Measurements from ENCODE around the gene MYO1H.
A peak's percentile ranks its signal among the peaks of the same experiment; 100 is the strongest.

Gene MYO1H

DNA sequence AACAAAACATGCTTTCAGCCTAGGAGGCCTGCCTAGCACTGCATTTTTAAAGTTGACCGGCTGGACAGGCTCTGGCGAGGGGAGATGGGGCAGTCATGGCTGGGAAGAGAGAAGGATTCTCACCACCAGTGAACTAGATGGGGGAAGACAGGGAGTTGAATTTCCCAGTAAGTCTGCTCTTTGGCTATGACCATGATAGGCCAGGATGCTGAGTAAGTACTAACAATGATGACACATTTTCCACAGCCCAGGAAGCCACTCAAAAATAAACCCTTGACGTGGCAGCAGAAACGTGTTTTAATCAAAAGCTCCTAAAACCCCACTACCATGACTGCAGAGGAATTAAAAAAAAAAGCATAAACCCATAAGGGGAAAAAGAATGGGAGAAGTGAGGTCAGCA is 110.4 kb downstream of the MYO1H start:
- H3K9ac ChIP-seq (ENCODE audit: low read depth in 1 of 2, low read length in 2 of 2), result no peak overlapping the region
- H3K4me1 ChIP-seq (ENCODE audit: control insufficient read depth in 2 of 2, insufficient read depth in 2 of 2, low read length in 2 of 2), result peaks cover 33 to 37% of the 10 kb centered on the region in 2 donors
- no peaks in the 10 kb centered on the region for H3K27me3 ChIP-seq (ENCODE audit: control insufficient read depth in 2 of 2, insufficient read depth in 2 of 2, low read length in 2 of 2)
- H3K27ac ChIP-seq (ENCODE audit: low read depth in 2 of 2, low read length in 2 of 2), result peak overlapping the region; percentile 61 to 93
- peaks cover 55 to 60% of the 10 kb centered on the region in 2 donors for H3K36me3 ChIP-seq (ENCODE audit: control insufficient read depth in 2 of 2, insufficient read depth in 2 of 2, low read length in 2 of 2)
- H3K4me3 ChIP-seq (ENCODE audit: low read length in 2 of 2), result no peak overlapping the region
- no peaks in the 10 kb centered on the region for H3K9me3 ChIP-seq (ENCODE audit: control insufficient read depth in 2 of 2, low read length in 2 of 2)

DNA sequence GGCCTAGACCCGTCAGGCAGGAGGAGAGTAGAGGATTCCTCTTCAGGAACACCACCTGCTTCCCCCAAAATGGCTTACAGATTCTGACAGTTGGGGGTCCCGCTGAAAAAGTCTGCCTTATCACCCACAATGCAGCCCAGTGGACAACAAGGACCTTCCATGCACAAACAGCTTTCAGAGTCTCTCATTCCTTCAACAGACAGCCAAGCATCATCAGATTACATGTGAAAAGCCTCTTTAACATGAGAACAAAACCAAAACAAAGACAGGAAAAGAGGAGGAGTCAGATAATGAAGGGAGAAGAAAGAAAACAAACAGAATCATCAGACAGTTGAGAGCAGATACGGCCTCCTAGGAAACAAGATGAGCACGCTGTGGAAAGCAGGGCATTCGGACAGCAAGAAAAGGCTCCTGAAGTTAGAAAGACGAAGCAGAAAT is 111.1 kb downstream of the MYO1H start:
- no peaks in the 10 kb centered on the region for H3K27me3 ChIP-seq (ENCODE audit: control insufficient read depth in 2 of 2, insufficient read depth in 2 of 2, low read length in 2 of 2)
- no peaks in the 10 kb centered on the region for H3K9me3 ChIP-seq (ENCODE audit: control insufficient read depth in 2 of 2, low read length in 2 of 2)
- H3K27ac ChIP-seq (ENCODE audit: low read depth in 2 of 2, low read length in 2 of 2), result peak overlapping the region; percentile 61 to 93
- H3K4me1 ChIP-seq (ENCODE audit: control insufficient read depth in 2 of 2, insufficient read depth in 2 of 2, low read length in 2 of 2), result peaks cover 40 to 44% of the 10 kb centered on the region in 2 donors
- H3K4me3 ChIP-seq (ENCODE audit: low read length in 2 of 2), result no peak overlapping the region
- H3K9ac ChIP-seq (ENCODE audit: low read depth in 1 of 2, low read length in 2 of 2), result no peak overlapping the region
- peaks cover 48 to 54% of the 10 kb centered on the region in 2 donors for H3K36me3 ChIP-seq (ENCODE audit: control insufficient read depth in 2 of 2, insufficient read depth in 2 of 2, low read length in 2 of 2)

DNA sequence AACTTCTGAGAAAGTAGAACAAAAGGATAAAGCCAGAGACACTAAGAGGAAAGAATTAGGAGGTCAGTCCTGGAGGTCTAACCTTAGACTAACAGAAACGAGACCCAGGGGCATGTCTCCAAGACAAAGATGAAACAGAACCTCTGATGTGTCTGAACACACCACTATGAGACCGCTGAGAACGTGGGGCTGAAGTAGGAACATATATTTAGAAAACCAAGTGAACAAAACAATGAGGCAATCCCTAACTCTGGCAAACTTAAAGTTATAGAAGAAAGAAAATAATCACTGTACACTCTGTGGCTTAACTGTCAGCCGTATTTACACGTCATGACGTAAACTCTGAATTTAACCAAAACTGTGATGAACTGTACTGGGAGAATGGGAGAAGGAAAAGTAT is 111.5 kb downstream of the MYO1H start:
- H3K4me1 ChIP-seq (ENCODE audit: control insufficient read depth in 2 of 2, insufficient read depth in 2 of 2, low read length in 2 of 2), result peaks cover 44 to 48% of the 10 kb centered on the region in 2 donors
- no peak overlapping the region for H3K9ac ChIP-seq (ENCODE audit: low read depth in 1 of 2, low read length in 2 of 2)
- no peaks in the 10 kb centered on the region for H3K27me3 ChIP-seq (ENCODE audit: control insufficient read depth in 2 of 2, insufficient read depth in 2 of 2, low read length in 2 of 2)
- H3K36me3 ChIP-seq (ENCODE audit: control insufficient read depth in 2 of 2, insufficient read depth in 2 of 2, low read length in 2 of 2), result peaks cover 44 to 50% of the 10 kb centered on the region in 2 donors
- no peaks in the 10 kb centered on the region for H3K9me3 ChIP-seq (ENCODE audit: control insufficient read depth in 2 of 2, low read length in 2 of 2)
- peak overlapping the region; percentile 61 to 93 for H3K27ac ChIP-seq (ENCODE audit: low read depth in 2 of 2, low read length in 2 of 2)
- H3K4me3 ChIP-seq (ENCODE audit: low read length in 2 of 2), result no peak overlapping the region

DNA sequence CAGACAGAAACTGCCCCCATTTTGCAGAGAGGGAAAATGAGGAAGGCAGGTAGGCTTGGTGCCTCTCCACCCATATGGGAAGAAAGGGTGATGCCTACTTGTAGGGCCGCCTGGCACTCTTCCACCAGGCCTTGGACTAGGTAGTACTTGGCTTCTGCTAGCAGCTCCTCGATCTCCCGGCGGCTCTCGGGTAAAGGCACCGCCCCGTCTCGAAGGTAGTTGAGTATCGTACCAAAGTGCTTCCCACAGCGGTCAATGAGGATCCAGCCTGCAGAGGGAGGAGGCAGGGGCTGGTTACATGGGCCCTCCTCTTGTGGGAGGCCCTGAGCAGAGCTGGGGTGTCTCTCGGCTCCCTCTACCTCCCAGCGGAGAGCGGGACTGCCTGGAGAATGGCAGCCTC is 112.8 kb downstream of the MYO1H start:
- peak overlapping the region; percentile 17 to 51 for H3K4me3 ChIP-seq (ENCODE audit: low read length in 2 of 2)
- H3K27me3 ChIP-seq (ENCODE audit: control insufficient read depth in 2 of 2, insufficient read depth in 2 of 2, low read length in 2 of 2), result no peaks in the 10 kb centered on the region
- H3K36me3 ChIP-seq (ENCODE audit: control insufficient read depth in 2 of 2, insufficient read depth in 2 of 2, low read length in 2 of 2), result peaks cover 37 to 44% of the 10 kb centered on the region in 2 donors
- H3K9ac ChIP-seq (ENCODE audit: low read depth in 1 of 2, low read length in 2 of 2), result peak overlapping the region in 1 of 2 donors; percentile 54
- H3K9me3 ChIP-seq (ENCODE audit: control insufficient read depth in 2 of 2, low read length in 2 of 2), result no peaks in the 10 kb centered on the region
- peak overlapping the region; percentile 93 for H3K27ac ChIP-seq (ENCODE audit: low read depth in 2 of 2, low read length in 2 of 2)
- H3K4me1 ChIP-seq (ENCODE audit: control insufficient read depth in 2 of 2, insufficient read depth in 2 of 2, low read length in 2 of 2), result peaks cover 46 to 48% of the 10 kb centered on the region in 2 donors

DNA sequence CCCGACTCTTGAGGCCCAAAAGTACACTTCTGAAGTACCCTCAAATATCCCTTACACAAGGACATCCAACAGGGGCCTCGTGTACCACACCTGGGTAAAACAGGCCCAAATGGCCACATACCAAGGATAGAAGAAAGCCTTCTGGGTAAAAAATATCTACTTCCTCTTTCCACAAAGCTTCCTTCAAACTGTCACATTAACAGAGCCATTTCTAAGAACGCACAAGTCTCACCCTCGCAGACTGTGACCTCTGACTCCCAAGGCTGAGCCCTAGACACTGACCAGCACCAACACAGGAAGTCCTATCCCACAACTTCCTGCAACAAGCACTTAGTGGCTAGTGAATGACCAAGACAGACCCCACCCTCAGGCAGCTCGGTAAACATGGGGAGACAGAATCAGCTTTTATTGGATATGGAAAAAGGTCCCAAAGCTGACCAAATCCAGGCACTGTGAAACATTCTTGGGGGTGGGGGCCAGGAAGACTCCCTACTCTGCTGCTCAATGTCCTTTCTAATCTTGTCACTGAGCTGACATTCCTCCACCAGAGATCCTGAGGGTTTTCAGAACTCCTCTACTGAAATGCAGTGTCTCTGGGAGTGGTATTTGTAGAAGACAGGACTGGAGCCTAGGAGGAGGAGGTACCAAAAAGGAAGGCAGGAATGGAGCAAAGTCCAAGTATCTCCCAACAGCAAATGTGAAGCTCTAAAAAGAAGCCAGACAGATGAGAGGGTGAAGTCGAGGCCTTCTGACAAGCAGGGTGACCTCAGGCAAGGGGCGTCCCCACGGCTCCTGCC is 113.5 kb downstream of the MYO1H start:
- H3K27ac ChIP-seq (ENCODE audit: low read depth in 2 of 2, low read length in 2 of 2), result peak overlapping the region; percentile 93
- peaks cover 46 to 48% of the 10 kb centered on the region in 2 donors for H3K4me1 ChIP-seq (ENCODE audit: control insufficient read depth in 2 of 2, insufficient read depth in 2 of 2, low read length in 2 of 2)
- peak overlapping the region; percentile 43 to 54 for H3K9ac ChIP-seq (ENCODE audit: low read depth in 1 of 2, low read length in 2 of 2)
- H3K9me3 ChIP-seq (ENCODE audit: control insufficient read depth in 2 of 2, low read length in 2 of 2), result no peaks in the 10 kb centered on the region
- no peaks in the 10 kb centered on the region for H3K27me3 ChIP-seq (ENCODE audit: control insufficient read depth in 2 of 2, insufficient read depth in 2 of 2, low read length in 2 of 2)
- H3K4me3 ChIP-seq (ENCODE audit: low read length in 2 of 2), result peak overlapping the region; percentile 17 to 55
- H3K36me3 ChIP-seq (ENCODE audit: control insufficient read depth in 2 of 2, insufficient read depth in 2 of 2, low read length in 2 of 2), result peaks cover 34 to 42% of the 10 kb centered on the region in 2 donors

DNA sequence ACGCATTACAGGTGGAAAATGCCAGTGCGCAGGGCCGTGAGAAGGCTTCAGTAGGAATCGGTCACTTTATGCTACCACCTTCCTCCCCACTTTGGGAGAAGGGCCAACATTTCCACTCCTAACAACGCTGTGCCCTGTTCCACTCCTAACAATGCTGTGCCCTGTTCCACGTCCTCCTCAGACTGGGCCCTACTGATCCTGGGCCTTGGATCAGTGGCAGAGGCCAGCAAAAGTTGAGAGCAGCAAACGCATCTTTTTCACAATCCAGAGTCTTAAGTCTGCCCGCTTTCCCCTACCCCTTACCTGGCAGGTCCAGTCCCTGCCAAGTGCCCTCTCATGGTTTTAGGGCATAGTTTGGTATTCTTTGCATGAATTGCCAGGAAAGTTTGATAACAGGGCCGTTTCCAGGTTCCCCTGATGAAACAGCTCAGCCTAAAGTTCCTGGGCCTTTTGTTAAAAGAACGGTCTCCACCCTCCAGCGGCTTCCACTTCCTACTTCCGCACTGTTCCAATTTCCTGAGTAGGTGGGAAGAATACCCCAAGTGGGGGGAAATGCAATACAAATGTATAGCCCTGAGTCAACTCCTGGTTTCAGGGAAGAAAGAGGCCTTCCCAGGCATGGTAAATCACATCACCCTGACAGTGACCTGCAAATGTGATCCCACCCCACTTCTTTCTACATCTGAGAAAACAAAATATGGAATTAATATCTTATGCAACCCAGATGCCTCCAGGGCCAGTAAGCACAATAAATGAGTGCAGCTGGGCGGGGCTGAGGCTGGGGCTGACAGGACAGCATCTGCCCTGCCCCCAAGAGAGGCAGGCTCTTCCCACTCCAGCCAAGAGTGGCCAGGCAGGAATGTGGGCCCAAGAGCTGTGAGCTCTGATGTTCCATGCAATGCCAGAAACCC is 114.4 kb downstream of the MYO1H start:
- Histone ChIP-seq H3K9ac (ENCODE audit: low read depth in 1 of 2, low read length in 2 of 2) (peak overlapping the region; percentile 43 to 54), H3K4me1 (ENCODE audit: control insufficient read depth in 2 of 2, insufficient read depth in 2 of 2, low read length in 2 of 2) (peaks cover 52 to 55% of the 10 kb centered on the region in 2 donors)

DNA sequence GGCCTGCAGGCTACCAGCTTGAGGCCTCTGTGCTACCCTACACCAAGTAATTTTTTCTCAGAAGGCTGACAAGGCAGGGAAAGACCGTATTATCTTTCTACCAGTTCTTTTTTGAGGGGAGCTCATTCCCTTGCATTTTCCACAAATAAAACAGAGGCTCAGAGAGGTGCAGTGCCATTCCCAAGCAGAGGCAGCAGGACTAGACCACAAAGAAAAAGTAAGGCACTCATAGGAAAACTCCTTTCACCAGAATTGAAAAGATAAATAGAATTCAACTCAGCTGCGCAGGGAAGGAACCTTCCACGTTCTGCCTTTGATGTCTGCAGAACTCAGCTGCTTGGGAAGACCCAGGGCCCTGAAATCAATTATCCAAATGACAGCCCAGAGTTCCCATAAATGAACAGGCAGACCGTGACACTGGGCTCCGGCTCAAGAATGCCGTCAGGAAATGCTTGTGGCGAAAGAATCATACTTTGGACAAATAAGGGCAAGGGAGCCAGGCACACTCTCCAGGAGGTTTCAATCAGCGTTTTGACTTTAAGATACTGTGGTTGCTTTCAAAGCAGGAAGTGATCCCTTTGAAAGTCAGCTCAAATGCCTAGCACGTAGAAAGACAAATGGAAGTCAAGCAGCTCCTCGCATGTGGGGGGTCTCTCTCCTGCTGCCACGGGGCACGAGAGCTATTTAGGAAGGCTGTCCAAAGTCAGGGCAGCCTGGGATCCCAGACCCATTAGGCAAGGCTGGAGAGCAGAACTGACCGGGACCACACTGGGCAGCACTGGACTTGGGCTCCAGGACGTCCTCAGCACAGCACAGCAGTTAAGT is 115.4 kb downstream of the MYO1H start:
- Histone ChIP-seq H3K4me3 (ENCODE audit: low read length in 2 of 2) (peak overlapping the region; percentile 27 to 30), H3K9ac (ENCODE audit: low read depth in 1 of 2, low read length in 2 of 2) (peak overlapping the region; percentile 38 to 54), H3K4me1 (ENCODE audit: control insufficient read depth in 2 of 2, insufficient read depth in 2 of 2, low read length in 2 of 2) (peaks cover 61 to 63% of the 10 kb centered on the region in 2 donors), H3K9me3 (ENCODE audit: control insufficient read depth in 2 of 2, low read length in 2 of 2) (no peaks in the 10 kb centered on the region), H3K27ac (ENCODE audit: low read depth in 2 of 2, low read length in 2 of 2) (peak overlapping the region; percentile 93), H3K36me3 (ENCODE audit: control insufficient read depth in 2 of 2, insufficient read depth in 2 of 2, low read length in 2 of 2) (peaks cover 29 to 31% of the 10 kb centered on the region in 2 donors), H3K27me3 (ENCODE audit: control insufficient read depth in 2 of 2, insufficient read depth in 2 of 2, low read length in 2 of 2) (no peaks in the 10 kb centered on the region)

More for the DNA sequence above, 114.4 kb downstream of the MYO1H start:
- peaks cover 34 to 41% of the 10 kb centered on the region in 2 donors for H3K36me3 ChIP-seq (ENCODE audit: control insufficient read depth in 2 of 2, insufficient read depth in 2 of 2, low read length in 2 of 2)
- no peaks in the 10 kb centered on the region for H3K27me3 ChIP-seq (ENCODE audit: control insufficient read depth in 2 of 2, insufficient read depth in 2 of 2, low read length in 2 of 2)
- peak overlapping the region; percentile 17 to 55 for H3K4me3 ChIP-seq (ENCODE audit: low read length in 2 of 2)
- no peaks in the 10 kb centered on the region for H3K9me3 ChIP-seq (ENCODE audit: control insufficient read depth in 2 of 2, low read length in 2 of 2)
- H3K27ac ChIP-seq (ENCODE audit: low read depth in 2 of 2, low read length in 2 of 2), result peak overlapping the region; percentile 93

DNA sequence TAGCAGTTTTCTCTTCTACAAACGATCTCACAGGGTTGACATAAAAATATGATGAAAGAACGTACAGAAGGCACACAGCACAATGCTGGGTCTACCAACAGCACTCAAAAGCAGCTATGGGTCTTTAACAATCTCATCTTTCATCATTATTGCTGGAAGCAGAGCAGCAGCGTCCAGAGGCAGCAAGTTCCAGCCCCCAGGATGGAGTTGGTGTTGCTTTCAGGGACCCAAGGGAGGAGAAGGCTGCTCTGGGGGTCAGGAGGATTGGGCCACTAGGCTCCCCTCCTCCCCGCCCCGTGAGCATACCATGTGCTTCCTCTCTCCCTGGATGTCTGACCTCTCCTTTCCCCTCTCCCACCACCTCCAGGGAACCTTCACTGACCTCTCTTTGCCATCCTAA is 116.1 kb downstream of the MYO1H start:
- no peaks in the 10 kb centered on the region for H3K9me3 ChIP-seq (ENCODE audit: control insufficient read depth in 2 of 2, low read length in 2 of 2)
- peaks cover 64 to 66% of the 10 kb centered on the region in 2 donors for H3K4me1 ChIP-seq (ENCODE audit: control insufficient read depth in 2 of 2, insufficient read depth in 2 of 2, low read length in 2 of 2)
- H3K27me3 ChIP-seq (ENCODE audit: control insufficient read depth in 2 of 2, insufficient read depth in 2 of 2, low read length in 2 of 2), result no peaks in the 10 kb centered on the region
- peak overlapping the region; percentile 35 to 53 for H3K9ac ChIP-seq (ENCODE audit: low read depth in 1 of 2, low read length in 2 of 2)
- H3K27ac ChIP-seq (ENCODE audit: low read depth in 2 of 2, low read length in 2 of 2), result peak overlapping the region; percentile 93
- H3K36me3 ChIP-seq (ENCODE audit: control insufficient read depth in 2 of 2, insufficient read depth in 2 of 2, low read length in 2 of 2), result peaks cover 28 to 29% of the 10 kb centered on the region in 2 donors
- H3K4me3 ChIP-seq (ENCODE audit: low read length in 2 of 2), result peak overlapping the region in 1 of 2 donors; percentile 30

DNA sequence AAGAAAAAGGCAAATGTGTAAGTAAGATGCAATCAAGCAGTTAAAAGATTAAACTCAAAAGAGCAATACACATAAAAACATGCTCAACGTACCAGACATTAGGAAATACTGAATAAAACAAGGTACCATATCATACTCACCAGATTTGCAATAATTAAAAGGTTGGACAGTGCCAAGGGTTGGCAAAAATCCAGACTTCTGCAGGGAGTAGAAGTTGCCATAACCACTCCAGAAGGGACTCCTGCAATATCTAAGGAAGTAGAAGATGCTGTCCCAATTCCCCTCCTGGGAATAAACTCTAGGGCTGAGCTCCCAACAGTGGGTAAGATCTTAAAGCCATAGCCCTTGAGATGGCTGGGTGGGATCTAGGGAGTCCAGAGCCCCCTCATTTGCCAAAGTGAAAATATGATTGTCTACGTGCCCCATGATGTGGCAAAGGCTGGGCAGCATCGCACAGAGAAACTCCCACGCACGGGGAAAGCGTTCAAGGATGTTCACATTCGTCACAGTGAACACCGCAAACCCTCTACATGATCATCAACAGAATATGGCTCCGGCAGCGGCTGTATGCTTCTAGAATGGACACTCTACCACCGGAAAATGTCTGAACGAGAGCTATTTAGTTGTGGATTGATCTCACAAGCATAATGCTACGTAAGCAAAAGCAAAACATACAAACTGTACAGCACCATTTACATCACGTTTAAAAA is 117.1 kb downstream of the MYO1H start:
- Histone ChIP-seq H3K4me3 (ENCODE audit: low read length in 2 of 2) (no peak overlapping the region), H3K9me3 (ENCODE audit: control insufficient read depth in 2 of 2, low read length in 2 of 2) (no peaks in the 10 kb centered on the region), H3K27me3 (ENCODE audit: control insufficient read depth in 2 of 2, insufficient read depth in 2 of 2, low read length in 2 of 2) (no peaks in the 10 kb centered on the region), H3K4me1 (ENCODE audit: control insufficient read depth in 2 of 2, insufficient read depth in 2 of 2, low read length in 2 of 2) (peaks cover 64 to 66% of the 10 kb centered on the region in 2 donors), H3K9ac (ENCODE audit: low read depth in 1 of 2, low read length in 2 of 2) (no peak overlapping the region), H3K27ac (ENCODE audit: low read depth in 2 of 2, low read length in 2 of 2) (peak overlapping the region in 1 of 2 donors; percentile 93), H3K36me3 (ENCODE audit: control insufficient read depth in 2 of 2, insufficient read depth in 2 of 2, low read length in 2 of 2) (peaks cover 29 to 39% of the 10 kb centered on the region in 2 donors)
